Stomach (tissue), 9 donors: ENCODE results near the gene MEOX2. TPM values are rescaled to one million over a fixed set of nuclear protein-coding genes. Genes with fewer than 3 reads are reported as not detected.

Experiments used
- DNase-seq, 2 donors: peaks; one replicate each; pipeline versions ENCODE4 v3.0.0 to v3.0.0-alpha.2; 2013 to 2019
- H3K27ac ChIP-seq, 5 donors: fragments of 200-600 bp in 4 of 5; sonication (generic) in 4 of 5; one replicate each; pipeline ENCODE4 v1.5.1; 2013 to 2019; ENCODE audit warnings: mild to moderate bottlenecking in 1 of 5, moderate library complexity in 1 of 5
- H3K27me3 ChIP-seq, 3 donors: fragments of 200-600 bp; sonication (generic); one replicate each; pipeline ENCODE4 v1.5.1; 2017 to 2019; ENCODE audit warnings: mixed run types in 1 of 3
- H3K36me3 ChIP-seq, 4 donors: fragments of 200-600 bp; sonication (generic); 1 replicate in 3 of 4; 2 replicates in 1 of 4; pipeline ENCODE4 v1.5.1; 2016 to 2019
- H3K4me1 ChIP-seq, 4 donors: fragments of 200-600 bp; sonication (generic); one replicate each; pipeline ENCODE4 v1.5.1; 2016 to 2019
- H3K4me3 ChIP-seq, 4 donors: fragments of 200-600 bp; sonication (generic) in 3 of 4; one replicate each; pipeline ENCODE4 v1.5.1; 2016 to 2019; ENCODE audit warnings: mild to moderate bottlenecking in 1 of 4
- H3K9me3 ChIP-seq, 4 donors: fragments of 200-600 bp; sonication (generic); one replicate each; pipeline ENCODE4 v1.5.1; 2016 to 2019
- EP300 ChIP-seq: sonication (generic); formaldehyde crosslinking; IDR thresholded peaks from one replicate; pipeline ENCODE4 v1.6.1; 2017; ENCODE audit warnings: antibody characterized with exemption
- POLR2A ChIP-seq, 4 donors: fragments of 450-650 bp; IDR thresholded peaks; one replicate each; pipeline ENCODE4 v1.6.1; 2016; ENCODE audit warnings: antibody characterized with exemption in 4 of 4, control low read depth in 2 of 4, mild to moderate bottlenecking in 1 of 4, moderate library complexity in 1 of 4
- POLR2AphosphoS5 ChIP-seq, 3 donors: sonication (generic); formaldehyde crosslinking; IDR thresholded peaks; one replicate each; pipeline ENCODE4 v1.6.1; 2016; ENCODE audit warnings: antibody characterized with exemption in 3 of 3
- WGBS, 5 donors: extraction: QIAGEN DNeasy Blood & Tissue Kit in 3 of 5; methylation state at CpG; one replicate each; pipeline versions ENCODE4 v1.1.5 to v1.1.7; 2013 to 2018; 5-methylcytosine and 5-hydroxymethylcytosine counted together
- intact Hi-C: fragments of 100-400 bp; cut with DNase I; formaldehyde crosslinking; loops from one replicate; pipeline ENCODE4 v1.15.1; 2023; ENCODE audit warnings: low total_unique reads
- polyA plus RNA-seq, 3 donors: library from polyadenylated mRNA; stranded (reverse); fragments of 200-250 nt; gene quantifications; one replicate each; pipeline ENCODE4 v1.2.3, GENCODE V29; 2013
- total RNA-seq, 5 donors: library from RNA; depleted of rRNA; stranded (reverse); fragments of >200 nt; gene quantifications; one replicate each; pipeline versions ENCODE4 v1.1.0 to v1.2.3, GENCODE V29; 2014 to 2016
- TF ChIP-seq, protein P1 (sequence below), 7 experiments: fragments of 450-650 bp in 4 of 7; fragments of 200-600 bp in 3 of 7; sonication (generic) in 3 of 7; IDR thresholded peaks; one replicate each; pipeline ENCODE4 v1.5.1; 2016 to 2019; ENCODE audit warnings: antibody characterized with exemption in 7 of 7, control low read depth in 2 of 7, mild to moderate bottlenecking in 1 of 7
- donor health status: healthy with polysubstance abuse.
- donor health status: Bipolar disorder and iron deficiency.
- donor health status: healthy.

Gene MEOX2
- total and polyA plus RNA-seq, 8 donors: 0.12 to 13.8 (median 0.57) TPM; not detected in 4

- Histone ChIP-seq H3K36me3 (no peaks in the 10 kb centered on the region), H3K27me3 (no peaks in the 10 kb centered on the region), H3K4me3 (no peak overlapping the region), H3K27ac (no peak overlapping the region), H3K4me1 (peaks cover 0 to 6% (median 0%) of the 10 kb centered on the region in 4 donors), H3K9me3 (peaks cover 4 to 11% (median 6%) of the 10 kb centered on the region in 4 donors)
- TF ChIP-seq EP300 (no peak), POLR2A (IDR thresholded peaks at IDR 0.05) (no peak), POLR2AphosphoS5 (IDR thresholded peaks at IDR 0.05) (no peak)
- TF ChIP-seq, protein P1, sequence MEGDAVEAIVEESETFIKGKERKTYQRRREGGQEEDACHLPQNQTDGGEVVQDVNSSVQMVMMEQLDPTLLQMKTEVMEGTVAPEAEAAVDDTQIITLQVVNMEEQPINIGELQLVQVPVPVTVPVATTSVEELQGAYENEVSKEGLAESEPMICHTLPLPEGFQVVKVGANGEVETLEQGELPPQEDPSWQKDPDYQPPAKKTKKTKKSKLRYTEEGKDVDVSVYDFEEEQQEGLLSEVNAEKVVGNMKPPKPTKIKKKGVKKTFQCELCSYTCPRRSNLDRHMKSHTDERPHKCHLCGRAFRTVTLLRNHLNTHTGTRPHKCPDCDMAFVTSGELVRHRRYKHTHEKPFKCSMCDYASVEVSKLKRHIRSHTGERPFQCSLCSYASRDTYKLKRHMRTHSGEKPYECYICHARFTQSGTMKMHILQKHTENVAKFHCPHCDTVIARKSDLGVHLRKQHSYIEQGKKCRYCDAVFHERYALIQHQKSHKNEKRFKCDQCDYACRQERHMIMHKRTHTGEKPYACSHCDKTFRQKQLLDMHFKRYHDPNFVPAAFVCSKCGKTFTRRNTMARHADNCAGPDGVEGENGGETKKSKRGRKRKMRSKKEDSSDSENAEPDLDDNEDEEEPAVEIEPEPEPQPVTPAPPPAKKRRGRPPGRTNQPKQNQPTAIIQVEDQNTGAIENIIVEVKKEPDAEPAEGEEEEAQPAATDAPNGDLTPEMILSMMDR (IDR thresholded peaks at IDR 0.05): no peak
- no peak for DNase-seq
- intact Hi-C loops: no loop called here
- WGBS, 5 donors: 83 to 96% (median 87%) methylated on average over 1 of the region's 1 CpG
Observed at GRCh38 chr7:15582773-15583172, 103.7 kb downstream of the MEOX2 start.

DNA sequence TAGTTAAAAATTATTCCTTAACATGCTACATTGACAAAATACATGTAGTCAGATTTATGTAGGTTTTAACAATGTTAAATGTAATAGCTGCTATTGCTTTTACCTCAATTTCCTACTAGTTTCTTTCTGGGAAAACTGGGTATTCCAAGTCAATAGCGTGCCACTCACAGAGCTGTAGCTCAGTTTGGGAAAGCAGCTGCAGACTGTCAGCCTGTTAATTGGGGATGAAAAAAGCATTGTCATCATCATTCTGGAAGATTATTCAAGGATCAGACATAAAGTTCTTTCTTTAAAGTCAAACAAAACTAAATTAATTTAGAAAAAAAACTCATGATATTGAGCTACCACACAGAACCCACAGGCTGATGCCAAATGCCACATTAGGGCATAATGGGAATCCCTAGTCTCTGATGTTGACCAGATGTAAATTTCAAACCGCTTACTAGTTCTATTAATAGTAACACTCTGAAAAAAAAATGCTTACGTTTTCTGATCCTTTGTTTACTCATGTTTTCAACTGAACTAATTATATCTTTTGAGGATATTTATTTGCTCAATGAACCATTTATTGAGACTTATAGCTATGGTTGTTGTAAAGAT, 105.0 kb downstream of the MEOX2 start:
- Histone ChIP-seq H3K4me3 (no peak overlapping the region), H3K36me3 (no peaks in the 10 kb centered on the region), H3K4me1 (peaks cover 0 to 6% (median 0%) of the 10 kb centered on the region in 4 donors), H3K27me3 (no peaks in the 10 kb centered on the region), H3K27ac (peak overlapping the region in 1 of 5 donors; percentile 30), H3K9me3 (peaks cover 4 to 11% (median 6%) of the 10 kb centered on the region in 4 donors)
- WGBS, 5 donors: 46 to 57% (median 49%) methylated on average over 3 of the region's 3 CpGs
- intact Hi-C loops: no loop called here
- peak in 1 of 2 donors; percentile 45 for DNase-seq
- no peak for TF ChIP-seq POLR2A (IDR thresholded peaks at IDR 0.05)
- TF ChIP-seq, protein P1 (IDR thresholded peaks at IDR 0.05): no peak
- no peak for TF ChIP-seq EP300
- no peak for TF ChIP-seq POLR2AphosphoS5 (IDR thresholded peaks at IDR 0.05)

GRCh38 chr7:15580604-15581351, 105.7 kb downstream of the MEOX2 start:
- no peak for TF ChIP-seq EP300
- no peak for TF ChIP-seq POLR2AphosphoS5 (IDR thresholded peaks at IDR 0.05)
- TF ChIP-seq POLR2A (IDR thresholded peaks at IDR 0.05): no peak
- TF ChIP-seq, protein P1 (IDR thresholded peaks at IDR 0.05): no peak
- no peak overlapping the region for H3K4me3 ChIP-seq
- peaks cover 0 to 6% (median 0%) of the 10 kb centered on the region in 4 donors for H3K4me1 ChIP-seq
- intact Hi-C loops: no loop called here
- peaks cover 4 to 11% (median 6%) of the 10 kb centered on the region in 4 donors for H3K9me3 ChIP-seq
- 61 to 86% (median 77%) methylated on average over 3 of the region's 3 CpGs for WGBS, 5 donors
- peak overlapping the region in 1 of 5 donors; percentile 30 for H3K27ac ChIP-seq
- DNase-seq: no peak
- H3K36me3 ChIP-seq: no peaks in the 10 kb centered on the region
- no peaks in the 10 kb centered on the region for H3K27me3 ChIP-seq

DNA sequence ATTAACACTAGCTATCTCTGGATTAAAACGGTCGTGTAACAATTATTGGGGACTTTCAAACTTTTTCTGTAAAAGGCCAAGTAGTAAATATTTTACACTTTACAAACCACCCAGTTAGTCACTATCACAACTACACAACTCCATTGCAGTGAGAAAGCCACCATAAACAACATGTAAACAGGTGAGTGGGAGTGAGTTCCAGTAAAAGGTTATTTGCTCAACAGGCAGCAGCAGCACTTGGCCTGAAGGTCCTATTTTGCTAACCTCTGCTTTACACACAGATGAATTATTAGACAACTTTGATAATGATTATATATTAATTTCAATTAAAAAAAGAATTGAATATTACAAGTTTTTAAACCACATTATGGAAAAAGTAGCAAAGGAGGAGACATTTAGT, 108.9 kb downstream of the MEOX2 start:
- Histone ChIP-seq H3K4me1 (peaks cover 0 to 6% (median 0%) of the 10 kb centered on the region in 4 donors), H3K36me3 (no peaks in the 10 kb centered on the region), H3K27me3 (no peaks in the 10 kb centered on the region), H3K9me3 (no peaks in the 10 kb centered on the region), H3K4me3 (no peak overlapping the region), H3K27ac (no peak overlapping the region)
- WGBS, 5 donors: 88 to 96% (median 95%) methylated on average over 2 of the region's 2 CpGs
- intact Hi-C loops: no loop called here
- no peak for TF ChIP-seq POLR2A (IDR thresholded peaks at IDR 0.05)
- no peak for TF ChIP-seq EP300
- no peak for TF ChIP-seq POLR2AphosphoS5 (IDR thresholded peaks at IDR 0.05)
- TF ChIP-seq, protein P1 (IDR thresholded peaks at IDR 0.05): no peak
- no peak for DNase-seq
